ENCODE measurements around the gene RUNX1. TPM values are rescaled to one million over a fixed set of nuclear protein-coding genes. Genes with fewer than 3 reads are reported as not detected.

RUNX1 gene
- polyA plus RNA-seq, 1 of the 3 experiments (the other 2 are of a cell fraction): 17.1 TPM

- DNase-seq: no peak
- no peak overlapping the region for H3K4me3 ChIP-seq (ENCODE audit: low read depth in 2 of 2, low read length in 1 of 2)
- no peak for TF ChIP-seq FOSL2 (IDR thresholded peaks at IDR 0.05; ENCODE audit: borderline replicate concordance, low read depth)
- no peaks in the 10 kb centered on the region; a peak in 1 of 4 replicates for H3K4me1 ChIP-seq (ENCODE audit: control insufficient read depth in 1 of 2, insufficient read depth in 2 of 2, low read depth in 1 of 2, low read length in 1 of 2)
- H3K79me2 ChIP-seq (ENCODE audit: insufficient read depth): no peaks in the 10 kb centered on the region
- H3K9ac ChIP-seq: no peak overlapping the region
- H2AFZ ChIP-seq (ENCODE audit: low read depth): no peak overlapping the region
- no peaks in the 10 kb centered on the region for H3K36me3 ChIP-seq (replicated peaks in 1 of 2; ENCODE audit: control insufficient read depth in 1 of 2, insufficient read depth in 2 of 2, low read length in 1 of 2)
- POLR2A ChIA-PET: no interaction called here
- no peaks in the 10 kb centered on the region for H3K9me2 ChIP-seq
- H3K4me2 ChIP-seq: no peak overlapping the region
- CTCF ChIA-PET: no interaction called here
- no peaks in the 10 kb centered on the region for H4K20me1 ChIP-seq (ENCODE audit: insufficient read depth)
- H3F3A ChIP-seq (replicated peaks; ENCODE audit: insufficient read depth): no peaks in the 10 kb centered on the region
- H3K9me3 ChIP-seq: no peaks in the 10 kb centered on the region
- 92% methylated on average over 4 of the region's 4 CpGs for WGBS (ENCODE audit: low lambda C conversion rate)
- no peak overlapping the region for H3K27ac ChIP-seq (ENCODE audit: low read depth in 2 of 2, low read length in 1 of 2)
- no peaks in the 10 kb centered on the region for H3K27me3 ChIP-seq (ENCODE audit: insufficient read depth)
Measured at GRCh38 chr21:35016071-35016470, 33.0 kb downstream of the RUNX1 start.

DNA sequence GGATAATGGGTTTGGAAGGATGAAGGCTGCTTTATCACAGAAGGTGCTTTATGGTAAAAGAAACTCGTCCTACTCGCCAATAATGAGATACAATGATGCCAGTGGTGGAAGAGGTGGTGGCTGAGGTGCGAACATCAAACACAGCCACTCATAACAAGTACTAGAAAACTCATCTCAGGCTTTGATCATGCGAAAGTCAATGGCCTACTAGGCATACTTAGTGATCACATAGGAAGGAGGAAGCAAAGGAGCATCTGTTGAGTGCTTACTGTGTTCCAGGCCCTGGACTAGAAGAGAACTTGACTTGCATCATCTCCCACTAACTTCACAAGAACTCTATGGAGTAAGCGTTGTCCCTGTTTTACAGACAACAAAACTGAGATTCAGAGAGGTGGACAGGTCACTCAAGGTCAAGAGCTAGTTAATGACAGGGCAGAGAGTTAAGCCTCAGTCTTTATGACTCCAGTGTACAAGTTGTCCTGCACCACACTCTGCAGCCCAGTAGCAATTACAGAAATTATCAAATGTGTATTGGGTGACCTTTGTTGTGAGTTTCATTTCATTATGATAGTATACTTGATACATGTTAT is 33.6 kb downstream of the RUNX1 start:
- H2AFZ ChIP-seq (ENCODE audit: low read depth): no peak overlapping the region
- CTCF ChIA-PET: no interaction called here
- H3K36me3 ChIP-seq (replicated peaks in 1 of 2; ENCODE audit: control insufficient read depth in 1 of 2, insufficient read depth in 2 of 2, low read length in 1 of 2): no peaks in the 10 kb centered on the region
- DNase-seq: no peak
- no peak overlapping the region for H3K27ac ChIP-seq (ENCODE audit: low read depth in 2 of 2, low read length in 1 of 2)
- no peaks in the 10 kb centered on the region for H3K27me3 ChIP-seq (ENCODE audit: insufficient read depth)
- H3K4me3 ChIP-seq (ENCODE audit: low read depth in 2 of 2, low read length in 1 of 2): no peak overlapping the region
- POLR2A ChIA-PET: no interaction called here
- 80% methylated on average over 5 of the region's 5 CpGs for WGBS (ENCODE audit: low lambda C conversion rate)
- H3F3A ChIP-seq (replicated peaks; ENCODE audit: insufficient read depth): no peaks in the 10 kb centered on the region
- no peak overlapping the region for H3K9ac ChIP-seq
- no peaks in the 10 kb centered on the region for H4K20me1 ChIP-seq (ENCODE audit: insufficient read depth)
- no peaks in the 10 kb centered on the region for H3K79me2 ChIP-seq (ENCODE audit: insufficient read depth)
- H3K4me1 ChIP-seq (ENCODE audit: control insufficient read depth in 1 of 2, insufficient read depth in 2 of 2, low read depth in 1 of 2, low read length in 1 of 2): no peaks in the 10 kb centered on the region; a peak in 1 of 4 replicates
- H3K9me3 ChIP-seq: no peaks in the 10 kb centered on the region
- no peaks in the 10 kb centered on the region for H3K9me2 ChIP-seq
- H3K4me2 ChIP-seq: no peak overlapping the region
- TF ChIP-seq SIN3A (IDR thresholded peaks at IDR 0.05; ENCODE audit: borderline replicate concordance, low read depth, low read length) (no peak), PBX3 (IDR thresholded peaks at IDR 0.05) (no peak), TAF1 (IDR thresholded peaks at IDR 0.05; ENCODE audit: borderline replicate concordance, low read depth, low read length) (no peak), FOSL2 (IDR thresholded peaks at IDR 0.05; ENCODE audit: borderline replicate concordance, low read depth) (no peak), POLR2AphosphoS5 (IDR thresholded peaks at IDR 0.05; ENCODE audit: low read depth, low read length) (no peak), GATA2 (CRISPR knock-in tag; IDR thresholded peaks at IDR 0.05) (no peak), NRF1 (IDR thresholded peaks at IDR 0.05; ENCODE audit: low read depth, low read length) (no peak), FOXJ3 (CRISPR knock-in tag; IDR thresholded peaks at IDR 0.05) (no peak), MEF2A (IDR thresholded peaks at IDR 0.05; ENCODE audit: borderline replicate concordance, low read depth) (no peak), FOXM1 (IDR thresholded peaks at IDR 0.05; ENCODE audit: low read depth) (no peak), RFX5 (IDR thresholded peaks at IDR 0.05; ENCODE audit: low read length) (no peak), RCOR1 (IDR thresholded peaks at IDR 0.05; ENCODE audit: low read length) (no peak), TEAD4 (IDR thresholded peaks at IDR 0.05; ENCODE audit: borderline replicate concordance, insufficient read depth) (no peak), YY1 (IDR thresholded peaks at IDR 0.05; ENCODE audit: low read depth) (no peak), GABPA (IDR thresholded peaks at IDR 0.05; ENCODE audit: low read depth) (no peak)
- TF ChIP-seq, protein P1, sequence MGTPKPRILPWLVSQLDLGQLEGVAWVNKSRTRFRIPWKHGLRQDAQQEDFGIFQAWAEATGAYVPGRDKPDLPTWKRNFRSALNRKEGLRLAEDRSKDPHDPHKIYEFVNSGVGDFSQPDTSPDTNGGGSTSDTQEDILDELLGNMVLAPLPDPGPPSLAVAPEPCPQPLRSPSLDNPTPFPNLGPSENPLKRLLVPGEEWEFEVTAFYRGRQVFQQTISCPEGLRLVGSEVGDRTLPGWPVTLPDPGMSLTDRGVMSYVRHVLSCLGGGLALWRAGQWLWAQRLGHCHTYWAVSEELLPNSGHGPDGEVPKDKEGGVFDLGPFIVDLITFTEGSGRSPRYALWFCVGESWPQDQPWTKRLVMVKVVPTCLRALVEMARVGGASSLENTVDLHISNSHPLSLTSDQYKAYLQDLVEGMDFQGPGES (IDR thresholded peaks at IDR 0.05; ENCODE audit: low read depth, low read length): no peak
- TF ChIP-seq, protein P2, sequence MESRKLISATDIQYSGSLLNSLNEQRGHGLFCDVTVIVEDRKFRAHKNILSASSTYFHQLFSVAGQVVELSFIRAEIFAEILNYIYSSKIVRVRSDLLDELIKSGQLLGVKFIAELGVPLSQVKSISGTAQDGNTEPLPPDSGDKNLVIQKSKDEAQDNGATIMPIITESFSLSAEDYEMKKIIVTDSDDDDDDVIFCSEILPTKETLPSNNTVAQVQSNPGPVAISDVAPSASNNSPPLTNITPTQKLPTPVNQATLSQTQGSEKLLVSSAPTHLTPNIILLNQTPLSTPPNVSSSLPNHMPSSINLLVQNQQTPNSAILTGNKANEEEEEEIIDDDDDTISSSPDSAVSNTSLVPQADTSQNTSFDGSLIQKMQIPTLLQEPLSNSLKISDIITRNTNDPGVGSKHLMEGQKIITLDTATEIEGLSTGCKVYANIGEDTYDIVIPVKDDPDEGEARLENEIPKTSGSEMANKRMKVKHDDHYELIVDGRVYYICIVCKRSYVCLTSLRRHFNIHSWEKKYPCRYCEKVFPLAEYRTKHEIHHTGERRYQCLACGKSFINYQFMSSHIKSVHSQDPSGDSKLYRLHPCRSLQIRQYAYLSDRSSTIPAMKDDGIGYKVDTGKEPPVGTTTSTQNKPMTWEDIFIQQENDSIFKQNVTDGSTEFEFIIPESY (IDR thresholded peaks at IDR 0.05; ENCODE audit: borderline replicate concordance, low read depth): no peak
- TF ChIP-seq, protein P3, sequence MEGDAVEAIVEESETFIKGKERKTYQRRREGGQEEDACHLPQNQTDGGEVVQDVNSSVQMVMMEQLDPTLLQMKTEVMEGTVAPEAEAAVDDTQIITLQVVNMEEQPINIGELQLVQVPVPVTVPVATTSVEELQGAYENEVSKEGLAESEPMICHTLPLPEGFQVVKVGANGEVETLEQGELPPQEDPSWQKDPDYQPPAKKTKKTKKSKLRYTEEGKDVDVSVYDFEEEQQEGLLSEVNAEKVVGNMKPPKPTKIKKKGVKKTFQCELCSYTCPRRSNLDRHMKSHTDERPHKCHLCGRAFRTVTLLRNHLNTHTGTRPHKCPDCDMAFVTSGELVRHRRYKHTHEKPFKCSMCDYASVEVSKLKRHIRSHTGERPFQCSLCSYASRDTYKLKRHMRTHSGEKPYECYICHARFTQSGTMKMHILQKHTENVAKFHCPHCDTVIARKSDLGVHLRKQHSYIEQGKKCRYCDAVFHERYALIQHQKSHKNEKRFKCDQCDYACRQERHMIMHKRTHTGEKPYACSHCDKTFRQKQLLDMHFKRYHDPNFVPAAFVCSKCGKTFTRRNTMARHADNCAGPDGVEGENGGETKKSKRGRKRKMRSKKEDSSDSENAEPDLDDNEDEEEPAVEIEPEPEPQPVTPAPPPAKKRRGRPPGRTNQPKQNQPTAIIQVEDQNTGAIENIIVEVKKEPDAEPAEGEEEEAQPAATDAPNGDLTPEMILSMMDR (IDR thresholded peaks at IDR 0.05): no peak
